Liver (tissue), 3 donors: ENCODE data around the gene WRAP73.

Experiments
- CTCF ChIP-seq: fragments of 150-350 bp; IDR thresholded peaks from 2 replicates; pipeline ENCODE4 v1.5.1; 2017; ENCODE audit warnings: improper control_type of control experiment, low read depth, low read length; ENCODE audit not compliant: missing input control
- EGR1 ChIP-seq, 2 donors: IDR thresholded peaks; 2 replicates each; pipeline ENCODE4 v1.6.1; 2016 to 2018; ENCODE audit warnings: antibody characterized with exemption in 2 of 2, low read depth in 2 of 2
- FOXA1 ChIP-seq: IDR thresholded peaks from 2 replicates; pipeline ENCODE4 v1.6.1; 2016; ENCODE audit warnings: antibody characterized with exemption
- GABPA ChIP-seq, 2 donors: IDR thresholded peaks in 1 of 2; conservative IDR thresholded peaks in 1 of 2; 2 replicates each; pipeline ENCODE4 v1.6.1; 2016; ENCODE audit warnings: antibody characterized with exemption in 2 of 2, mild to moderate bottlenecking in 1 of 2, moderate library complexity in 1 of 2
- HNF4G ChIP-seq: IDR thresholded peaks from 2 replicates; pipeline ENCODE4 v1.6.1; 2016; ENCODE audit warnings: antibody characterized with exemption
- JUND ChIP-seq, 2 donors: IDR thresholded peaks; 2 replicates each; pipeline ENCODE4 v1.6.1; 2016; ENCODE audit warnings: antibody characterized with exemption in 2 of 2
- RXRA ChIP-seq, 2 donors: IDR thresholded peaks; 2 replicates each; pipeline ENCODE4 v1.6.1; 2017 to 2018; ENCODE audit warnings: antibody characterized with exemption in 2 of 2, mild to moderate bottlenecking in 1 of 2
- SP1 ChIP-seq: IDR thresholded peaks from 2 replicates; pipeline ENCODE4 v1.6.1; 2018; ENCODE audit warnings: antibody characterized with exemption, mild to moderate bottlenecking
- TAF1 ChIP-seq: conservative IDR thresholded peaks from 2 replicates; pipeline ENCODE4 v1.6.1; 2016; ENCODE audit warnings: antibody characterized with exemption, mild to moderate bottlenecking
- YY1 ChIP-seq: IDR thresholded peaks from 2 replicates; pipeline ENCODE4 v1.6.1; 2016; ENCODE audit warnings: antibody characterized with exemption, mild to moderate bottlenecking
- TF ChIP-seq, protein P1 (sequence below): IDR thresholded peaks from 2 replicates; pipeline ENCODE4 v1.6.1; 2016; ENCODE audit warnings: antibody characterized with exemption
- donor health status: healthy.
- donor health status: healthy.

DNA sequence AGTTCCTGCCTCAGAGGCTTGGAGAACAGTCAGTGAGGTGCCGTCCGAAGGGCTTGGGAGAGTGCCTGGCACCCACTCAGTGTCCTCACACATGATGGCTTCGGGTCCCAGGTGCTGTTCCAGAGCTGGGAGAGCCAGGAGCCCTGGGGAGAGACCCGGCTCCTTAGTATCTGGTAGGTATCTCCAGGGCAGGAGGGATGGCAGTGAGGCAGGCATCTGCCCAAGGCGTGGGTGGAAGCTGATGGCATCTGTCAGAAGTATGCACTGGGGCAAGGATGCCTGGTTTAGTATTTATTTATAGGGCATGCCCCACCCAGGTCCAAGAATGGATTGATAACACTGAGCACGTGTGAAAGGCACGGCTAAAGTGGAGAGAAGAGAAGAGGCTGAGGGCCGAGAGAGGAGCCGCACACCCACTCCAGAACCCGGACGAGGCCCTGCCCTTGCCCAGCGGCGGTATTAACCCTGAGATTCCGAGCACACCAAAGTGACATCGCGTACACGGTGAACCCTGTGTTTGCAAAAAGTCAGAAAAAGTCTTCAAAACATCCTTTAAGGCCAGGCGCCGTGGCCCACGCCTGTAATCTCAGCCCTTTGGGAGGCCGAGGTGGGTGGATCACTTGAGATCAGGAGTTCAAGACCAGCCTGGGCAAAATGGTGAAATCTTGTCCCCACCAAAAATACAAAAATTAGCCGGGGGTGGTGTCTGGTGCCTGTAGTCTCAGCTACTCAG lies 4.8 kb upstream of the WRAP73 start:
- TF ChIP-seq CTCF (no peak), YY1 (no peak), EGR1 (IDR thresholded peaks at IDR 0.05; ENCODE audit: low read depth in 2 of 2) (no peak), SP1 (no peak), HNF4G (no peak), TAF1 (no peak), JUND (IDR thresholded peaks at IDR 0.05) (no peak), FOXA1 (no peak), GABPA (IDR thresholded peaks at IDR 0.05 in 1 of 2, conservative IDR thresholded peaks at IDR 0.05 in 1 of 2) (no peak), RXRA (IDR thresholded peaks at IDR 0.05) (no peak)
- TF ChIP-seq, protein P1, sequence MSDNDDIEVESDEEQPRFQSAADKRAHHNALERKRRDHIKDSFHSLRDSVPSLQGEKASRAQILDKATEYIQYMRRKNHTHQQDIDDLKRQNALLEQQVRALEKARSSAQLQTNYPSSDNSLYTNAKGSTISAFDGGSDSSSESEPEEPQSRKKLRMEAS, result no peak
